Activated CD4-positive, CD25-positive, alpha-beta regulatory T cell treated with anti-CD3 and anti-CD28 coated beads, Interleukin-2, amount 50 U/mL, for 16 hours (primary cell): Measurements from ENCODE around the gene PPP1R7.

ENCODE experiments used
- DNase-seq: peaks from one replicate; pipeline ENCODE4 v3.0.0-alpha.2; 2020; ENCODE audit warnings: low read depth, low spot score

PPP1R7 gene

DNA sequence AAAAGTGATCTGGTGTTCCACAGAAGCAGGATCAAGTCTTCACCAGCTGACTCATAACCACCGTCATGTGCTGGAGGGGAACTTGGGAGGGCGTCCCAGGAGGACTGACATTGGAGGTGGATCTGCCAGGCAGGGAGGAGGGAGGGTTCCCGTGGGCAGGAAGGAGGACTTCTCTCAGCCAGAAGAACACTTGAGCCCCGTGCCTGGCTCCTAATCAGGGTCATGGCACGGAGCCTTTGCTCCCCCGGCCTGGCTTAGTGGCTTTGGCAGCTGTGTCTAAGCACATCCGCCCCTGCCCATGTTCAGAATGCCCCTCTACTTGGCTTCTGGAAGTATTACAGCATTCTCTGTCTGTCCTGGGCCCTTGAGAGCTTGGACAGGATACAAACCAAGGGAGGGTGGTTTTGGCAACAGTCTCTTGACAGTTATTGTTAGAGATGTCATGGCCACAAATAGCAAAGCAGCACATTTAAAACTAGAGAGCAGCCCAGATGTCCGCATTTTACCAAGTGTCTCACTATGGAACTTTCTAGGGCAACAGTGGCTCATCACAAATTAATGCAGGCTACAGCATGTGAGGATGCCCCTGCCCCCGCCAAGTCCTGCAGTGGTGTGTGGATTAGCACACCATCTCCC lies 11.5 kb downstream of the PPP1R7 start:
- no peak for DNase-seq

DNA sequence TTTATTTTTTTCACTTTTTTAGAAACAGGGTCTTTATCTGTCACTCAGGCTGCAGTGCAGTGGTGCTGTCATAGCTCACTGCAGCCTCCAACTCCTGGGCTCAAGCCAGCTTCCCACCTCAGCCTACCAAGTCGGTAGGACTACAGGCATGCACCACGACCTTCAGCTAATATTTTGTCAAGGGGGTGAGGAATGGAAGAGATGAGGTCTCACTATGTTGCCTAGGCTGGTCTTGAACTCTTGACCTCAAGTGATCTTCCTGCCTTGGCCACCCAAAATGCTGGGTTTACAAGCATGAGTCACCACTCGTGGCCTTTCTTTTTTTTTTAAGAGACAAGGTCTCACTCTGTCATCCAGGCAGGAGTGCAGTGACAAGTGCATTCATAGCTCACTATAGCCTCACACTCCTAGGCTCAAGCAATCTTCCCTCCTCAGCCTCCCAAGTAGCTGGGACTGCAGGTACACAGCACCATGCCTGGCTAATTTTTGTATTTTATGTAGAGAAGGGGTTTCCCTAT lies 13.4 kb downstream of the PPP1R7 start:
- no peak for DNase-seq

DNA sequence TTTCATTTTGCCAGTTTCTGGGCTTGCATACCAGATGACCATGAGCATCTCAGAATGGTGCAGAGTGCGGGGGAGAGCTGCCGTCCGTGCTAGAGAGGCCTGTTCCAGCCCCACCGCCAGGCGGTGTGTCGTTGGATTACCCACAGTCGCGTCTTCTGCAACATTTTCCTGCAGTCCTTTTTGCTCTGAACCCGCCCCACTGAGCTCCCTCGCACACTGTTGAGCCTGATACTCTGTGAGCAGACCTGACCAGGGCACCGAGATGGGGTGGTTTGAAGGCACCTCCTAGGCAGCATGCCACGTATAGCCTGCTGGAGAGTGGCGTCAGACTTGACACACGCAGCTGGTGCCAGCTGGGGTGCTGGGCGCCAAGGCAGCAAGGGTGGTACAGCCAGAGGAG lies 18.1 kb downstream of the PPP1R7 start:
- no peak for DNase-seq

DNA sequence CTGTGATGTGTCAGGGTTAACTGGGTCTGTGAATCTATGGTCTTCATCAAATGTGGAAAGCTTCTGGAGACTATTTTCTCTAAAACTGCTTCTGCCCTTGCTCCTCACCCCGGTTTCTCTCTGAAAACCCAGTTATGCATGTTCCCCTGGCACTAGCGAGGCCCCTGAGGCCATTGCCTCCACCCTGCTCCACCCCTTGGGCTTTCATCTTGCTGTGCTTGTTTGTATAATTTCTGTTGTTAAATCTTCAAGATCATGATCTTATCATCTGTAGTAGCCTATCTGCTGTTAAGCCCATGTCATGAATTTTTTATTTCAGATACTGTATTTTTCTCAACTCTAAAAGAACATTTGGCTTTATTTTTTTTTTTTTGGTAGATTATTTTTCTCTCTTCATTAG lies 23.3 kb downstream of the PPP1R7 start:
- DNase-seq = no peak

DNA sequence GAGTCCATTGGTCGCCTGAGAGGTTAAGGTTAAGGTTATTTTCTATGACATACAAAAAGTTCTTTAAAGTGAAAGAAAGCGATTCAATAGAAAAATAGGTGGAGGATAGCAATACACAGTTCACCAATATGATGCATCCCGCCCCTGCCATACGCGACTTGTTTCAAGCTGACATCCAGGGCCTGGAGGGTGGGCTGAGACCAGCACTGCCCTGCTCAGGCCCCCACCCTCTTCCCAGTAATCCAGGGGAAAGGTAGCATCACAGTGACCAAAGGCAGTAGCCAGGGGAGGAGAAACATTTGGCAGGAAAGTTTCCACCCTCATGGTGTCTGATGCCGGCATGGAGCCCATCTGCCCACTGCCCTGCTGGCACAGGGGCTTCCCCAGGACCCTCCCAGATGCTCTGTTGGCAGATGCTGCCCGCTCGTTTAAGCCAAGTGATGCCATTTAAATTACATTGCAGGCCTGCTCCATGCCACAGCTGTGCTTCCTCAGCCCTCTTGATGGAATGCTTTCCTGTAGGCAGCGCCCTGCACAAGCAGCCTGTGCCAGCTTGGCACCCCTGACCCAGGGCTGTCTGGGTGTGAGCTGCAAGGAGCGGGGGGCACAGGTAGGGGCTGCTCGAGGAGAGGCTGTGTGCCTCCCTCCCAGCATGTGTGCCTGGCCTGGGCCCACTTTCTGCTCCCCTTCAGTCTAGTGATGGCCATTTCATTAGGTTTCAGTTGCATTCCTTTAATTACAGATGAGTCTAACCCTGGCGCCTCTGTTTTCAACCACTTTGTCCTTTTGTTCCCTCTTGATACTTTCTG lies 27.5 kb downstream of the PPP1R7 start:
- no peak for DNase-seq

DNA sequence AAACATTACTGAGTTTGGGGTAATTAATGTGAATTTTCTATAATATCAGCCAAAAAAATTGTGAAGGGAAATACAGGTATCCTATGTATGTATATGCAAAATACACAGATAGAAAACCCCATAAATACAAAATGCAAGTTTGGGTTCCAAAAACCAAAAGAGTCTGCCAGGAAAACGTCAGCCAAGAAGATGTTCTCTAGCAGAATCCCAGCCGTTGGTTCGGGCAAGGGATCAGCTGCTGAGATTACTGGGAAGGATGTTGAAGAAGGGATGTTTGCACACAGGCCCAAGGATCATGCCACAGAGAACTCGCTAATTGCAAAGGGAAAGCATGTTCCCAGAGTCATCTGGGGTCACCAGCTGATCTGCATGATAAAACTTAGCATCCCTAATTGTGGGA lies 28.7 kb downstream of the PPP1R7 start:
- no peak for DNase-seq

DNA sequence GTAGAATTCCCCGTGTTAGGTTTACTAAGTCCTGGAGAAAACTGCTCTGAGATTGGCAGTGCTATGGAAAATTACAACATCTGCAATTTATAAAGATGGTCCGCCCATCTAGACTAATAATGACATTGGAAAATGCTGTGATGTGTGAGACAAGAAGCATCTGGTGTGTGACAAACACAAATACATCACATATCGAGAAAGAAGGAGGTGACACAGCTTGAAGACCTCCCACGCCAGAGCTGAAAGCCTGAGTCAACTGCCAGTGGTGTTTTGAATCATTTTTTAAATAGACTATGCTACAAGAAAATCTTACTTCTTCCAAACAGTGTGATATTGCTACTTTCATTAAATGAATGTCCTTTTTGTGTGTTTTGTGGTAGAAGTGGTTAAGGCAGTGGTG lies 29.6 kb downstream of the PPP1R7 start:
- no peak for DNase-seq

DNA sequence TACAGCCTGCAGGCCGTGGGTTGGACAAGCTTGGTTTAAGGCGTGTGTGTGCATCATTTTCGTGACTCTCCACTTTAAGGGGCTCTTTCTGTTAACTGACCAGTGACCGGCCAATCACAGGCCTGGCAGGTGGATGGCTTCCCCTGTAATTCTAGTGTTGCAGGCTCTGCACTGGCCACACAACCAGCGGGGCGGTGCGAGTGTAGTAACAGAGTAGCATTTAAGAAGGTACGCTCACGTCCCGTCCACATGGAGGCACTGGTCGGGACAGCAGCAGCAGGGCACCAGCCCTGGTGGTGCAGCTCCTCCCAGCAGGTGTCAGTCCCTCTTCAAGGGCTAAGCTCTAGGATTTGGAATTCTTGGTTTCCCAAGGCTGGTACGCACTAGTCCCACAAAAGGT lies 30.2 kb downstream of the PPP1R7 start:
- DNase-seq = no peak

DNA sequence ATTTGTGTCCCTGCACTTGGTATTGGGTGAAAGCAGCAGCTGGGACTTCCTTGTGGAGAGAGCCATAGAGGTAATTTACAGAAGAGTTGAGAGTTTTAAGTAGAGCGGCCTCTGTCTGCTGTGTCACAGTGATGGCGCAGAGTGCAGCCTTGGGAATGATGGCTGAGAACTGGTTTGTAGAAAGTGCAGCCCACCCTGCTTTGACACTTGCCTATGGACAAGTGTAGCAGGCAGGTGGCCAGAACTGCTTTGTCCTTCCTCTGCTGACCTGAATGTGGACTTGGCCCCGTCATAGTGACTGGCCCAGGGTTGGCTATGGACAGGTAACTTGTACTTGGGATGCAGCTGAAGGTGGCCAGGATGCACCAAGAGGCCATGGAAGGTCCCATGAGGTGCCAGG lies 31.9 kb downstream of the PPP1R7 start:
- no peak for DNase-seq

DNA sequence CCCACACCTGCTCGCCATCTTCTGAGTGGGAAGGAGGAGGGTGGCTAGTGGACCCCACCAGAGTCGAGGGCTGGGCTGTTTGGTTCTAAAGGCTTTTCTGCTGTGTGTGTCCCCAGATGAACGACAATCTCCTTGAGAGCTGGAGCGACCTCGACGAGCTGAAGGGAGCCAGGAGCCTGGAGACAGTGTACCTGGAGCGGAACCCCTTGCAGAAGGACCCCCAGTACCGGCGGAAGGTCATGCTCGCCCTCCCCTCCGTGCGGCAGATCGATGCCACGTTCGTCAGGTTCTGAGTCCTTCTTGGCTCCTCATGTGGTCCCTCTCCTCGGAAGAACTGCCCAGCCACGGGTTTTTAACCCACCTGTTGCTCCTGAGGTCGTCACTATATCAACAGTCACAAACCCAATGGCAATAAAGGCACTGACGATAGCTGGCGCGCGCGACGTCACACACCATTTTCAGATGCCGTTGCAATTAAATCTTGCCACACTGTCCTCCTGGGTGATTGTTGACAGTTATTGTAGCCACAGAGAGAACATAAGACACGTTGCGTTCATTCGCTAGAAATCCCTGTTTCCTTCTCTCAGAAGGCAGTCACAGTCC lies 32.4 kb downstream of the PPP1R7 start:
- no peak for DNase-seq

DNA sequence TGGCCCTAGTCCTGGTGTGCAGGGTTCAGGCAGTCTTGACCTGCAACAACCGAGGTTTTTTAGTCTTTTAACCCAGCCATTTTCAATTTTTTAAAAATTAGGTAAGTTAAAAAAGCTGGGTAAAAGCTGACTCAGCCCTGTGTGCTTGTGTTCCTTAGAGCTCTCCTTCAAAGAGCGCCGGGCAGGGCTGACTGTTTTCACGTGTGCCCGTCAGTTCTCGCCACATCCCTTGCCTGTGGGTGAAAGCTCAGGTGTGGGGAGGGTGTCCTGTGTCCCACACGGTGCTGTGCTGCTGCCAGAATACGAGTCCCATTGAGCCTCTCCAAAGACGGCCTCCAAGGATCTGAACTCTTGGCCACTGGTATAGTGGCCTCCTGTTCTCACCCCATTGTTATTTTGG lies 33.0 kb downstream of the PPP1R7 start:
- DNase-seq = no peak

DNA sequence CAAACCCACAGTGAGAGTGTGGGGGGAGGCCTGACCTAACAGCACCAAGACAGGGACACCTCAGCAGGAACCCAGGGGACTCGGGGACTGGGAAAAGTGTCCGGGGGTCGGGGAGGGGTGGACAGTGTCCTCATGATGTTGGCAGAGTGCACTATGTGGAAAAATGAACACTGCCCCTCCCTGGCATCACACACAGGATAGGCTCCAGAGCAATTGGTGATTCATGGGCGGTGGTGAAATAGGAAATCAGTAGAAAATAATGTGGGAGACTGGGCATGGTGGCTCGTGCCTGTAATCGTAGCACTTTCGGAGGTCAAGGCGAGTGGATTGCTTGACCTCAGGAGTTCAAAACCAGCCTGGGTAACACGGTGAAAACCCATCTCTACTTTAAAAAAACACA lies 34.6 kb downstream of the PPP1R7 start:
- DNase-seq = no peak

DNA sequence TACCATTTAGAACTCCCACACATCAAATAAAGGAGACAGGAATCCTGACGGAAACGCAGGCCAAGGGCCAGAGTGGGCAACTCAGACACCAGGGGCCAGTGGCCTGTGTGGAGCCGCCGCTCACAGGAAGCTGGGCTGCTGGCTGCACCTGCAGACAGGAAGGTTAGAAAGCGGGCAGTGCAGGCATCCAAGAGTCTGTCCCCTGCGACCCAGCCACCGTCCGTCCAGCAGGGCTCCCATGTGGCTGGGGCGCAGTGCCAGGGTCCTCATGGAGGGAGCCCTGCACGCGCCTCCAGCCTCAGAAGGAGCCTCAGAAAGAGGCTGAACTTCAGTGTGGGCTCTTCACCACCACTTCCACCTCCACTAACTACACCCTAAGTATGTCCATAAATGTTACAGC lies 35.7 kb downstream of the PPP1R7 start:
- no peak for DNase-seq

DNA sequence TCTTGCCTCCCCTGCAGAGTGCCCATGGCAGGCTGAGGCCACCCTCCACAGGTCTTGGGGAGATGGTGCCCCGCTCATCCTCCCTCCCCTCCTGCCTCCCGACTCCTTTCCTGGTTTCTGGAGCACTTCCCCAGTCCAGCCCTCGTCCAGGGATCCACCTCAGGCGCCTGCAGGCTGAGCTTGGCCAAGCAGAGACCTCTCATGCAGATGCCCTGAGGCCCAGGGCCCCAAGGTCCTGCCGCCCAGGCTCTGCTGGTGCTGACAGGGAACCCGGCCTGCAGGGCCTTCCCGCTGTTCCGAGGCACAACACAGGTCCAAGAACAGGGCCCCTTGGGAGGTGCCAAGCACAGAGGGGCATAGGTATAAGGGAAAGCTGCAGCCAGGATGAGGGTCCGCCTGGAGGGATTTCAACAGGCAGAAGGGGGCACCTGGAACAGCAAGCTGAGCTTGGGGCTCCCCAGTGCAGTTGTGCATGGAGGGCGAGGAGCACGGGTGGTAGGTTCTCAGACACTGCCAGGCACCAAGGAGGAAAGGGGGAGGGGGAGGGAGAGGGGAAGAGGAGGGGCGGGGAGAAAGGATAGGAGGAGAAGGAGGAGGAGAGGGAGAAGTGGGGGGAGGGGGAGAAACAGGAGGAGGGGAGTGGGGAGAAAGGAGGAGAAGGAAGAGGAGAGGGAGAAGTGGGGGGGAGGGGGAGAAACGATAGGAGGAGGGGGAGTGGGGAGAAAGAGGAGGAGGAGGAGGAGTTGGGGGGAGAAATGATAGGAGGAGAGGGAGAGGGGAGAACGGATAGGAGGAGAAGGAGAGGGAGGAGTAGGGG lies 37.0 kb downstream of the PPP1R7 start:
- DNase-seq = no peak

DNA sequence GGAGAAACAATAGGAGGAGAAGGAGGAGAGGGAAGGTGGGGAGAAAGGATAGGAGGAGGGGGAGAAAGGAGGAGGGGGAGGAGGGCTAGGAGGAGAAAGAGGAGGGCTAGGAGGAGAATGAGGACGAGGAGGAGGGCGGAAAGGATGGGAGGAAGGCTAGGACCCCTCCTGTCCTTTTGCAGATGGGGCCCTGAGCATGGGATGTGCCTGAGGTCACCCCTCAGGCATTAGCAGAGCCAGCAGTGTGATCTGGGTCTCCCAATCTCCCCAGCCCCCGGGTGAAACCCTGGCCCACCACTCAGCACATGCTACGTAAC lies 37.6 kb downstream of the PPP1R7 start:
- DNase-seq = no peak

DNA sequence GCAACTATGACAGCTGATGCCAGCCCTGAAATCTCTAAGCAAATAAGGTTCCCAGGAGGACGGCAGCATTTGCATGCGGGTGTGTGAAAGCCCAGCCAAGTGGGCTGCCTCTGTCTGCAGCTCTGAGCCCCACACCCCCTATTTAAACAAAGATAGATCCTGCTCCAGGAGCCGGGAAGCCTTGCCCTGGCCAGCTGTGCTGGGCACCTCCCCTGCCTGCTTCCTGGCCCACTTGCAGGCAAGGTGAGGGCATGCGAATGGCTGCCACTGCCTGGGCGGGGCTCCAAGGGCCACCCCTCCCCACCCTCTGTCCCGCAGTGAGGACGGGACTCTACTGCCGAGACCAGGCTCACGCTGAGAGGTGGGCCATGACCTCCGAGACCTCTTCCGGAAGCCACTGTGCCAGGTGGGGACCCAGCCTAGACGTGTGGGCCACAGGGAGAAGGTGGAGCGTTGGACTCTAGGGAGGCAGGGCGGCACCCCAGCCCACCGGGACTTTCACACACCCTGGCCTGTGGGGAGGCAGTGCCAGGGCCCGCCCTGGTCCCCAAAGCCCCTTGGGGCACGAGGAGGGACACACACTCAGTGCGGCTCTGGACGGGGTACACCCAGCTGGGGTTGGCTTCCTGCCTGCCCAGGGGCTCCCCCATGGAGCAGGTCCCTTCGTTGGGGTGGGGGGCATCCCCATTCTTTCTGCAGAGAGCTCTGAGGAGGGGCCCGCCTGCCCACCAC lies 38.3 kb downstream of the PPP1R7 start, which contains the start of gene ANO7:
TSS of gene ANO7 (plus strand) at position 317 of the 732 bp plus-strand sequence. CDS start 1,387 bp downstream, outside the sequence.
- no peak for DNase-seq

DNA sequence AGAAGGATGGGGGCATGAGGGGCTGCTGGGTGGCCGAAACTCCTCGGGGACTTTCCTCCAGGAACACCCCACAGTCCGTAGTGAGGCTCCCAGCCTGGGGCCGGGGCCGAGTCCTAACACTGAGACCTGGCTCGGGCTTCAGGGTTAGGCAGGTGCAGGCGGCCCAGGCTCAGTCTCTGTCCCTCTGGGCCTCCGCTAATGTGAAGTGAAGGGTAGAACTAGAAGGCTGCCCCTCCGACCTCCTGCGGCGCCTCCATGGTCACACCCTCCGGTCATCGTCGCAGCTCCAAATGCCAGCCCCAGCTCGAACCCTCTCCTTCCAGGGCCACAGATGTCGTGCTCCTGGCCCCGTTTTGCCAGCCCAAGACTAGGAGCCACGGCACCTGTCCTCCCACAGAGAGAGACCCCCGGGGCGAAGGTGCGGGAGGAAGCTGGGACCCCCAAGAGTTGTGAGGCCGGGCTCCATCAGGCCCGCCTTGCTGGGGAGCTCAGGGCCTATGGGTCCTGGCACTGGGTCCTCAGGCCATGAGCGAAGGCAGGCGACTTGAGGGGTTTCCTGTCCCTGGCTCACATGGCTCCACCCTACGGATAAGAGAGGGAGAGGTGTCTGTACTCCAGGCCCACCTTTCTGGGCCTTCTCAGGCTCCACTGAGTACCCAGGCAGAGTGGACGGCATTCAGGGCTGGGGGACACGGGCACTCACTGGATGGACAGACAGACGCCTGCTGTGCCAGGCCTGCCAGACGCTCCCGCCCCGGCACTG lies 39.0 kb downstream of the PPP1R7 start:
- DNase-seq = no peak

DNA sequence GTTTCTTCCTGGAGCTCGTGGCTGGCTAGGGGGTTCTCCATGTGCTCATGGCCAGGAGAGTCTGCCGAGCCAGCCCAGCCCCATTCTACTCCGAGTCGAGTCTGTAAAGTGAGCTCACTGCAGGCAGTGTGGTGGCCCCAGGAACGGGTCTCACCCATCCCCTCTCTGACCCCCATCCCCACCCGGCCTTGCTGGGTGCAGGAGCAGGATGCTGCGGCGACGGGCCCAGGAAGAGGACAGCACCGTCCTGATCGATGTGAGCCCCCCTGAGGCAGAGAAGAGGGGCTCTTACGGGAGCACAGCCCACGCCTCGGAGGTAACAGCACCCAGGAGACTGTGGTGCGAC lies 39.6 kb downstream of the PPP1R7 start:
- DNase-seq = no peak

DNA sequence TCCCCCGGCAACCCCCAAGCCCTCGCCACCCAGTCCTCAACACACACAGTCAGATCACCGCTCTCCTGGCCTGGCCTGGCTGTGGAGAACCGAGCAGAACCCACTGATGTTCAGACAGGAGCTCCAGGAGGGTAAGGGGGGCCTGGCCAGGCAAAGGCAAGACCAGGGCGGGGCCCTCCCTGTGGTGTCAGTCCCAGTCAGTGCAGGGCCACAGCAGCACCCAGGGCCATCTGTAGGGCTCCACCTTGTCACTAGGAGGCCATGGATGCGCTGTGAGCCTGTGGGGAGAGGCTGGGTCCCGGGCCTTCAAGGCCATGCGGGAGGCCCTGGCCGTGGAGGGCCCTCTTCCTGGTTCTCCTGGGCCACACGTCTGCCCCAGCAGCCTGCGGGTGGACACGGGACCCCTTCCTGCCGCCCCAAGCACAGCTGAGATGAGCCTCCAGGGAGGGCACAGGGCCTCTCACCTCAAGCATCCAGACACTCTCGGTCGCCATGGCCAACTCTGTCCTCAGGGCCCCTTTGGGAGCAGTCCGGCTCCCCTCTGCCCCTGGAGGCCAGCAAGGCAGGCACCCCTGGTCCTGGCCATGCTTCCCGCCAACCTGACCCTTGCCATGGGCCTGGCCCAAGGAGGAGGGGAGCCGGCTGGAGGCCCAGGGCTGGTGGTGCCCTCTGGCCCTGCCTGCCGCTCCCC lies 40.2 kb downstream of the PPP1R7 start:
- DNase-seq = no peak

DNA sequence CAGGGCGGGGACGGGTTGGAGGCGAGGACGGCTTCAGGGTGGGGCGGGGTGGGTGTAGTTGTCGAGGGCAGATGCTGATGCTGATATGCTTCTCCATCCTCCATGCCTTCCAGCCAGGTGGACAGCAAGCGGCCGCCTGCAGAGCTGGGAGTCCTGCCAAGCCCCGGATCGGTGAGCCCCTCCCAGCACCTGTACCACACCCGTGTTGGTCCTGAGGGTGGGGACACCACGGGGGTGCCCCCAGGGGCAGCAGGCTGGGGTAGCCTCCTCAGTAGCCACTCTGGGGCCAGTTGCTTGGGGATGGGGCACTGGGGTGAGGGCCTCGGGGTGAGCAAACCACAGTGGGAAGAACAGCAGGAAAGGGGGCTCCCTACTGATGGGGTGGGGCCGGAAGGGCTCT lies 40.8 kb downstream of the PPP1R7 start:
- no peak for DNase-seq
